Fibroblast of mammary gland (primary cell): ENCODE data around the gene SPART.

ENCODE experiments used
- DNase-seq: peaks from one replicate; pipeline ENCODE4 v3.0.0-alpha.2; 2010; ENCODE audit warnings: low read depth
- H3K4me3 ChIP-seq: 2 replicates; pipeline ENCODE4 v1.5.1; 2011; ENCODE audit warnings: low read depth, mild to moderate bottlenecking, low read length, moderate library complexity; ENCODE audit not compliant: control insufficient read depth
- TF ChIP-seq, protein P1 (sequence below): conservative IDR thresholded peaks from 2 replicates; pipeline ENCODE4 v1.5.1; 2011; ENCODE audit warnings: low read depth, low read length, inconsistent platforms; ENCODE audit not compliant: control insufficient read depth, insufficient read depth

The SPART gene

DNA sequence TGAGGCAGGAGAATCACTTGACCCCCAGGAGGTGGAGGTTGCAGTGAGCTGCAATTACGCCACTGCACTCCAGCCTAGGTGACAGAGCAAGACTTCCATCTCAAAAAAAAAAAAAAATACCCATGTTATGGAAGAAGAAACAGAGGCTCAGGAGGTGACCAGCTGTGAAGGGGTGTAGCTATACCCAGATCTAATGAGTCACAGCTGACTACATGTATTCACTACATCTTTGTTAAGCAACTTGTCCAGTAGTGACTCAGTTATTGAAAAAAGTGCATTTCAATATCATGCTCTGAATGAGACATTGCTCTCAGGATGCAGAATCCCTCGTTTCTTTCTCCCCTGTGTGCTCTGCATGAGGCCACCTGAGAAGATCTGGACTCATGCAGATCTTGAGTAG, 16.1 kb upstream of the SPART start:
- H3K4me3 ChIP-seq: no peak overlapping the region
- DNase-seq: peak; percentile 95

DNA sequence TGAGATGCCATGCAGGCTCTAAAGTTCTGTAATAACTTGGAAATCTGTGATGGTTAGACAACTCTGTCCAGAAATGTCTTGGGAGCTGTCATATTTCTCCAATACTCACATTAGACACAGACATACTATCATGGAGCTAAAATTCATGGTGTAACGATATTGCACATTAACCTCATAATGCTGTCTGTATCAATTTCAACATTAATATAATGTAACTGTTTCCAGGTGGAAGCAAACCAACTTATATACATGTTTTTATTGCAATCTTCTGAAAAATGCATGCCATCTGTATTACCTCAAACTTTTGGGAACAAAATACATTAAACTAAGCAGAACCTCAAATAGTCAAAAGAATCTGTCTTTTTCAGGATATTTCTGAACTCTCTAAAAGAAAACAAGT, 14.7 kb upstream of the SPART start:
- TF ChIP-seq, protein P1, sequence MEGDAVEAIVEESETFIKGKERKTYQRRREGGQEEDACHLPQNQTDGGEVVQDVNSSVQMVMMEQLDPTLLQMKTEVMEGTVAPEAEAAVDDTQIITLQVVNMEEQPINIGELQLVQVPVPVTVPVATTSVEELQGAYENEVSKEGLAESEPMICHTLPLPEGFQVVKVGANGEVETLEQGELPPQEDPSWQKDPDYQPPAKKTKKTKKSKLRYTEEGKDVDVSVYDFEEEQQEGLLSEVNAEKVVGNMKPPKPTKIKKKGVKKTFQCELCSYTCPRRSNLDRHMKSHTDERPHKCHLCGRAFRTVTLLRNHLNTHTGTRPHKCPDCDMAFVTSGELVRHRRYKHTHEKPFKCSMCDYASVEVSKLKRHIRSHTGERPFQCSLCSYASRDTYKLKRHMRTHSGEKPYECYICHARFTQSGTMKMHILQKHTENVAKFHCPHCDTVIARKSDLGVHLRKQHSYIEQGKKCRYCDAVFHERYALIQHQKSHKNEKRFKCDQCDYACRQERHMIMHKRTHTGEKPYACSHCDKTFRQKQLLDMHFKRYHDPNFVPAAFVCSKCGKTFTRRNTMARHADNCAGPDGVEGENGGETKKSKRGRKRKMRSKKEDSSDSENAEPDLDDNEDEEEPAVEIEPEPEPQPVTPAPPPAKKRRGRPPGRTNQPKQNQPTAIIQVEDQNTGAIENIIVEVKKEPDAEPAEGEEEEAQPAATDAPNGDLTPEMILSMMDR: no peak
- DNase-seq: no peak
- H3K4me3 ChIP-seq: no peak overlapping the region

More for the DNA sequence above, 16.1 kb upstream of the SPART start:
- TF ChIP-seq, protein P1: no peak

- no peak overlapping the region for H3K4me3 ChIP-seq
- TF ChIP-seq, protein P1: no peak
- DNase-seq: no peak
Measured at GRCh38 chr13:36359301-36359950, 13.2 kb upstream of the SPART start.

DNA sequence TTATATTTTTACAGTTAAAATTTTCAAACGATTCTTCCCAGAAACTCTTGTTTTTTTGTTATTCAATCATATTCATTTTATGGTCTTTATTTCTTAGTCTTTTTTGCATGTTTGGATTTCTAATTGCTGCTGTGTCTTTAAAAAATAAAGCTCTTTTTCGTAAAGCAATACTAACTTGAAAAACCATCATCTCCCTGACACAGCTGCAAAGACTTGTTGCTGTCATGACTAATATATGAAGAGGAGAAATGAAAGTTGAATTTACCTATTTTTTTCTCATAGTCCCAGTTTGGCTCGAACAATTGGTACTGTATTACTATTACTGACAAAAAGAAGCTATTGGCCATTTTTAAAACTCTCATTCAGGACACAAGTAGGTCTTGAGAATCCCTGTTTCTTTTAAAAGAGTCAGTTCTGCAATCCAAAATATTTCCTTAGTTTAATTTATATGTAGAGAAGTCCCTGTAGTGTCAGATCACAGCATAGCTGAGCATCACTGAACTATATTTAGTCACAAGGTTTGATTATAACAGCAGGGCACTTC, 12.1 kb upstream of the SPART start:
- TF ChIP-seq, protein P1: no peak
- H3K4me3 ChIP-seq: no peak overlapping the region
- peak; percentile 25 for DNase-seq

DNA sequence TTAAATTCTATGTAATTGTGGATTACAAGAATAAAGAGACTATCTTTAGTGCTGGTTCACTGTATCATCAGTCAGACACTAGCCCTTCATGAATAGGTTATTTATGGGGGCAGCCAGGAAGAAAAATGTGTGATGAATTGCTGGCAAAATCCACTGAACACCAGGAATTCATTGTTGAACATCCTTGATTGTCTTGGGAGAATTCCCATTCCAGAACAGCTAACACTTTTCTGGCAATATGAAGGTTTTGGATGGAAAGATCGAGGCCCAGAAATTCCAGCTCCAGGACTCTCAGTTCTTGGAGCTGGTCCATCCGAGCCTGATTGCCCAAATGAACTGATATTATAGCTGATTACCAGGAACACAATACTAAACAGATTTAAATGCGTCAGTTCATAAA, 11.5 kb upstream of the SPART start:
- DNase-seq: peak; percentile 54
- TF ChIP-seq, protein P1: no peak

GRCh38 chr13:36357231-36357630, 11.0 kb upstream of the SPART start:
- TF ChIP-seq, protein P1: no peak
- no peak for DNase-seq
- no peak overlapping the region for H3K4me3 ChIP-seq

More for the DNA sequence above, 11.5 kb upstream of the SPART start:
- no peak overlapping the region for H3K4me3 ChIP-seq
